GM06990 (cell line): ENCODE results near the gene ARL8B.
"Not testable (repeated sequence)": the region's sequence is repeated elsewhere in the genome, so short reads cannot be mapped to it uniquely, and the experiment has no call there.

Experiments used
- DNase-seq: peaks from one replicate; pipeline ENCODE4 v3.0.0-alpha.2; 2011; ENCODE audit not compliant: insufficient read length; ENCODE audit errors: extremely low read depth
- H3K27me3 ChIP-seq: replicated peaks from 2 replicates; pipeline ENCODE4 v1.6.0; 2011; ENCODE audit warnings: low read length; ENCODE audit not compliant: control insufficient read depth, insufficient read depth
- H3K36me3 ChIP-seq: 2 replicates; pipeline ENCODE4 v1.5.1; 2011; ENCODE audit warnings: low read length; ENCODE audit not compliant: control insufficient read depth, insufficient read depth
- H3K4me3 ChIP-seq: replicated peaks from 2 replicates; pipeline ENCODE4 v1.5.1; 2011; ENCODE audit warnings: low read depth, mild to moderate bottlenecking, control low read depth, low read length
- CTCF ChIP-seq: IDR thresholded peaks from 2 replicates; pipeline ENCODE4 v1.5.1; 2011; ENCODE audit warnings: low read length, control low read depth, mild to moderate bottlenecking, inconsistent platforms; ENCODE audit not compliant: insufficient read depth, poor library complexity, severe bottlenecking

Gene ARL8B

GRCh38 chr3:5105050-5105449, 17.0 kb upstream of the ARL8B start:
- TF ChIP-seq CTCF: no peak
- Histone ChIP-seq H3K36me3 (no peaks in the 10 kb centered on the region), H3K27me3 (no peaks in the 10 kb centered on the region), H3K4me3 (no peak overlapping the region)
- DNase-seq: no peak

GRCh38 chr3:5106371-5106770, 15.7 kb upstream of the ARL8B start:
- H3K4me3 ChIP-seq, H3K27me3 ChIP-seq, H3K36me3 ChIP-seq, DNase-seq: not testable (repeated sequence)

- not testable (repeated sequence) for DNase-seq, H3K4me3 ChIP-seq, H3K36me3 ChIP-seq, H3K27me3 ChIP-seq
These were observed 15.2 kb upstream of the ARL8B start for GRCh38 chr3:5106933-5107334.

GRCh38 chr3:5110337-5110736, 11.8 kb upstream of the ARL8B start:
- no peak for DNase-seq
- Histone ChIP-seq H3K4me3 (no peak overlapping the region), H3K27me3 (no peaks in the 10 kb centered on the region), H3K36me3 (no peaks in the 10 kb centered on the region)
- no peak for TF ChIP-seq CTCF

- TF ChIP-seq CTCF: no peak
- no peak for DNase-seq
- no peaks in the 10 kb centered on the region for H3K27me3 ChIP-seq
- no peak overlapping the region for H3K4me3 ChIP-seq
- no peaks in the 10 kb centered on the region for H3K36me3 ChIP-seq
These were observed 10.0 kb upstream of the ARL8B start for GRCh38 chr3:5112043-5112442.

GRCh38 chr3:5113726-5114125, 8.4 kb upstream of the ARL8B start:
- H3K27me3 ChIP-seq, DNase-seq, H3K36me3 ChIP-seq, H3K4me3 ChIP-seq: not testable (repeated sequence)

GRCh38 chr3:5115506-5116162, 6.5 kb upstream of the ARL8B start:
- no peak for TF ChIP-seq CTCF
- DNase-seq: peak; percentile 35
- no peaks in the 10 kb centered on the region for H3K36me3 ChIP-seq
- H3K4me3 ChIP-seq: no peak overlapping the region
- H3K27me3 ChIP-seq: no peaks in the 10 kb centered on the region
